GM19035 (cell line): ENCODE measurements around the gene ASTE1.
"Not testable (repeated sequence)": the region's sequence is repeated elsewhere in the genome, so short reads cannot be mapped to it uniquely, and the experiment has no call there.

Experiments
- ATAC-seq: cut with Tn5 transposase; IDR thresholded peaks from one replicate; pipeline ENCODE4 v1.9.1; 2021; ENCODE audit not compliant: unreplicated experiment

ASTE1 gene

DNA sequence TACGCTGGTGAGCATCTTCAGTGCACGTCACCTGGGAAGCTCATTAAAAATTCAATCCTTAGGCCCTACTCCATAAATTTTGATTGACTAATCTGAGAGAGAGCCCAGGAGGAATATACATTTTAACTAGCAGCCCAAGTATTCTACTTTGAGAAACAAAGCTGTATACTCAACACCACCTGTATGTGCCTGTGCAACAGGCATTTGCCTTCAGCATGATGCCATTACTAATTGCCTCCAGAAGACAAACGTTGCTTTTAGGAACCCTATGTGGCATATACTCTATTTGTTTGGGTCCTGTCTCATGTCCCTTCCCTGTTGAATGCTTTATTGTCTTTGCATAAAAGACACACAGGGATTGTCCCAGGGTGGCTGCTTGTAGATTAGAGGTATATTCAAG is 7.7 kb downstream of the ASTE1 start:
- ATAC-seq = no peak

DNA sequence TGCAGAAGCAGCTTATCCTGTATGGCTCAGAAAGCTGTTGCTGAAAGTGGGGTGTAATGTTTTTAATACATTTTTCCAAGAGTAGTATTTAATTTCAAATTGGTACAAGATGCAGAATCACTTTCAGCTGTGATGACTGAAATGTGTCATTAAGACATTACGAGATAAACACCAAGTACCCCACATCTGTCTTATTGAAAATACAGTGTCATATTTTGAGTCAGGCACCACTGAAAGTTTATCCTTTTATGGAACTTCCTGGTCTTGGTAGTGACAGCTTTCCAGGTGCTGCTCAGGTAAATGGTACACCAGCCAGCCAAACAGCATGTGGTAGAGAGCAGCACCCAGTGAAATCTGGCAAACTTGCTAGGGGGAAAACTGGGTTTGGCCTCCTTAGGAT is 16.9 kb downstream of the ASTE1 start:
- ATAC-seq = no peak

- ATAC-seq = no peak
Observed at GRCh38 chr3:131008326-131008725, 18.3 kb downstream of the ASTE1 start.

- no peak for ATAC-seq
Observed at GRCh38 chr3:131007782-131008181, 18.8 kb downstream of the ASTE1 start.

DNA sequence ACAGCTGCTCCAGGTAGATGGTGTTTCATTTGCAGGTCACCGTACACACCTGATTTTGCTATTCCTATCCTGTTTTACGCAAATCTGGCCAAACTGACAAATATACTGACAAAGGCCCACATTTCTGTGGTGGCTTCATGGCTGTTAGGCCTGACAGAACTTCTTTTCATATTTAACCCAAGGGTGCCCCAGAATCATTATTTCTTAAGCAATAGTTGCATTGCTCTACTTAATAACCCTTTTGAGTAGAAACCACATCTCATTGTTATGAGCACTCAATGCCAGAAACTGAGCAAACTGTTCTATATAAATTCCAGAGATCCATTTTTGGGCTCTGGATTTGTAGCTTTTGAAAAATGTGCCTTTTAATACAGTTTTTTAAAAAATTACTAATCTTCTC is 19.4 kb downstream of the ASTE1 start:
- no peak for ATAC-seq

GRCh38 chr3:131004603-131005002 is 22.0 kb downstream of the ASTE1 start:
- no peak for ATAC-seq

DNA sequence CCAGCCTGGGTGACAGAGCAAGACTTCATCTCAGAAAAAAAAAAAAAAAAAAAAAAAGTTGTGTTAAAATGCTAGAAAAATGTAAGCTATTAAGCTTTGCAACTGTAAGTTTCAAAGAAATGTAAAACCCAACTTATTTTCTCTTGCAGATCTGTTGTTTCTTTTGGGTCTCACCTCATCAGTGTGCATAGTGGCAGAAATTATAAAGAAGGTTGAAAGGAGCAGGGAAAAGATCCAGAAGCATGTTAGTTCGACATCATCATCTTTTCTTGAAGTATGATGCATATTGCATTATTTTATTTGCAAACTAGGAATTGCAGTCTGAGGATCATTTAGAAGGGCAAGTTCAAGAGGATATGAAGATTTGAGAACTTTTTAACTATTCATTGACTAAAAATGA is 25.6 kb downstream of the ASTE1 start:
- ATAC-seq = no peak

GRCh38 chr3:130997289-130997688 is 29.3 kb downstream of the ASTE1 start:
- ATAC-seq = no peak

DNA sequence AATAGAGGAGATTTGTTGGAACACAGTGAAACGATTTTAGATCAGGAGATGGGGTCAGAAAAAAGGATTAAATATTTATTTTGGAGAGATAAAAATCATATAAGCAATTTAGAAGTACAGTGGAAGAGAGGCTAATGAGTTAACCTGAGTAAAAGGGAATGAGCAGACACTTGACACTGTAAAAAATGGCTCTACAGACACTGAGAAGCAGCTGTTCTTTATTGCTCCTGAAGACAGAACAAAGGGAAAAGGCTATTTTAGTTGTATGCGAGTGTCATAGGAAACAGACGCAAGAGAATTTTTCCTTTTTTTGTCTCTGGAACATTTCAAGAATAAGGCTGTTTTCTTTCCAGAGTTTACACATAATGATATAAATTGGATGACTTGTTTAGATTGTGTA is 34.3 kb downstream of the ASTE1 start:
- ATAC-seq = no peak

GRCh38 chr3:130991126-130991525 is 35.5 kb downstream of the ASTE1 start:
- no peak for ATAC-seq

GRCh38 chr3:130990282-130990681 is 36.3 kb downstream of the ASTE1 start:
- ATAC-seq = no peak

DNA sequence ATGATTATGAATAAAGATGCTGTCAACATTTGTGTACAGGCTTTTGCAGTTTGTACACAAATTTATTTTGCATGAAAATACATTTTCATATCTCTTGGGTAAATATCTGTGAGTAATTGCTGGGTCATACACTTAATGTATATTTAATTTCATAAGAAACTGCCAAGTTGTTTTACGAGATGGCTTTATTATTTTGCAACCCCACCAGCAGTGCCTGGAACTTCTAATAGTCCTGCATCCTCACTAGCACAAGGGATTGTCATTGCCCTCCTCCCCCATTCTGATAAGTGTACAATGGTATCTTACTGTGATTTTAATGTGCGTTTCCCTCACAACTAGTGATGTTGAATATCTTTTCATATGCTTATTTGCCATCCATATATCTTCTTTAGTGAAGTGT is 45.2 kb downstream of the ASTE1 start:
- ATAC-seq = no peak

GRCh38 chr3:130979117-130979516 is 47.5 kb downstream of the ASTE1 start:
- no peak for ATAC-seq

- no peak for ATAC-seq
Observed at GRCh38 chr3:130976706-130977105, 49.9 kb downstream of the ASTE1 start.

- no peak for ATAC-seq
Observed at GRCh38 chr3:130975251-130975650, 51.4 kb downstream of the ASTE1 start.

DNA sequence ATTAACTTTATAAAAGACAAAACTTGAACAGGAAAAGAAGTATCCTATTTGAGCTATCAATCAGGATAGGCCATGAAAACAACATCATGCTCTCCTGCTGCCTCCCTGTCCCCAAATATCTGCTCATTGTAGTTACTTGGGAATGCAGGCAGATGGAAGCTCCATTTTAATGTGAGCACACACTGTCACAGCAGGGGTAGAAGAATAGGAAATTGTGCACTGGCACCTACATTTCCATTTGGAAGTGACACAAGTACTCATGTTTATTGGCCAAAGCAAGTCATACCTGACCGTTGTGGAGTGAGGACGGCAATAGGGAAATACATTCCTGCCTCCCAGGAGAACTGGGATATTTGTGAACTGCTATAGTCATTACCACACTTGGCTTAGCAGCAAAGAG is 52.4 kb downstream of the ASTE1 start:
- no peak for ATAC-seq

DNA sequence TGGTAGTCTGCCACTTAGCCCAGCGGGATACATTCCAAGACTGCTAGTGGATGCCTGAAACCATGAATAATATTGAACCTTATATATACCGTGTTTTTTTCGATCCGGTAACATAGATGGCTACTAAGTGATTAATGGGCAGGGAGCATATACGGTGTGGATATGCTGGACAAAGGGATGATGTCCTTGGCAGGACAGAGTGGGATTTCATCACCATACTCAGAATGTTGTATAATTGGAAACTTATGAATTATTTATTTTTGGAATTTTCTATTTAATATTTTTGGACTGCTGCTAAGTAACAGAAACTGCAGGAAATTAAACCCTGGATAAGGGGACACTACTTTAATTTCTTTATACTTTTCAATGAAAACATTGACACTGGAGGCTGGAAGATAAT is 53.2 kb downstream of the ASTE1 start:
- no peak for ATAC-seq

DNA sequence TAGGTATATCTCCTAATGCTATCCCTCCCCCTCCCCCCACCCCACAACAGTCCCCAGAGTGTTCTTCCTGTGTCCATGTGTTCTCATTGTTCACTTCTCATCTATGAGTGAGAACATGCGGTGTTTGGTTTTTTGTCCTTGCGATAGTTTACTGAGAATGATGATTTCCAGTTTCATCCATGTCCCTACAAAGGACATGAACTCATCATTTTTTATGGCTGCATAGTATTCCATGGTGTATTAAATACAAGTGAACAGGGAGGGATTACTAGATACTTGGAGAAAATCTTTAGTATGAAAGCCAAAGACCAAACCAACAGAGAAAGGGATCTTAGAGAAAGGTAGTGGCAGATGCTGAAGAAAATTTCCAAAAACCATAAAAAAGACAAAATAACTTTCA is 54.0 kb downstream of the ASTE1 start:
- ATAC-seq = not testable (repeated sequence)

GRCh38 chr3:130971208-130971607 is 55.4 kb downstream of the ASTE1 start:
- ATAC-seq = no peak

- ATAC-seq = no peak
Observed at GRCh38 chr3:130969621-130970020, 57.0 kb downstream of the ASTE1 start.

DNA sequence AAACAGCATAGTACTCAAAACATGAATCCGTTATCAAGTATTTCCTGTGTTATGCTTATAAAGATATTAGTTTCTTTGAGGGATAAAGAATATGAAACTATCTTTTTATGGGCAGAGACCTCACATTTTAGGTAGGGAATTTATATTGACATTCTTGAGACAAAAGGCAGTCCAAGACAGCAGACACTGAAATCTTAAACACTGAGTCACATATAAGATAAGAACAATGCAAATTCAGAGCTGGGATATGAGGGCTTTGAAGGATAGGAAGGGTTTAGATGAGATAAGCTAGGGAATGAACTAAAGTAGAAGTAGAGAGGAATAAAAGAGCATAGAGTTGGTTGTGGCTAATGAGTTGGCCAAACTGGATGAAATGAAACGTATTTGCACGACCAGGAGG is 58.4 kb downstream of the ASTE1 start:
- no peak for ATAC-seq

- ATAC-seq = no peak
Observed at GRCh38 chr3:130967281-130967680, 59.3 kb downstream of the ASTE1 start.

DNA sequence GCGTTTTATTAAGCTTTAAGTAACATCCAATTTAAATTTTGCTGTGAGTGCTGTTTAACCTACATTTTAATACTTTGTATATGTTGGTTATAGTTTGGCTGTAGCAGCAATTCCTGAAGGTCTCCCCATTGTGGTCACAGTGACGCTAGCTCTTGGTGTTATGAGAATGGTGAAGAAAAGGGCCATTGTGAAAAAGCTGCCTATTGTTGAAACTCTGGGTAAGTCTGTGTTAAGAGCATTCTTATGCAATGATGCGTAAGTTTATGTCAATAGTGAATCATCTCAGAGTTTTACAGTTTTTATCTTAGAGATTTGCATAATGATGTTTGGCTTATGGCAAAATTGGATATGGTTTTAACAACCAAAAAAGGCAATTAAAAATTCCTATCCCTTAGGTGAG is 62.7 kb downstream of the ASTE1 start:
- ATAC-seq = no peak
